ENCODE measurements around the gene ABCC11. TPM values are rescaled to one million over a fixed set of nuclear protein-coding genes. Genes with fewer than 3 reads are reported as not detected.
A peak's percentile ranks its signal among the peaks of the same experiment; 100 is the strongest.

The ABCC11 gene
- total RNA-seq, 1 experiment from 2014 or later: 0.44 TPM

GRCh38 chr16:48206594-48207242, 40.6 kb downstream of the ABCC11 start:
- intact Hi-C loops (cut with micrococcal nuclease): no loop called here
- Mint-ChIP-seq H3K9me3 (ENCODE audit: unreplicated experiment) (no peaks in the 10 kb centered on the region), H3K4me1 (ENCODE audit: insufficient read depth, unreplicated experiment) (peaks cover 27% of the 10 kb centered on the region), H3K36me3 (ENCODE audit: insufficient read depth, unreplicated experiment) (no peaks in the 10 kb centered on the region), H3K27me3 (ENCODE audit: insufficient read depth, unreplicated experiment) (no peaks in the 10 kb centered on the region), H3K27ac (ENCODE audit: low read depth, unreplicated experiment) (no peak overlapping the region), H3K4me3 (ENCODE audit: unreplicated experiment) (no peak overlapping the region)
- POLR2A ChIA-PET: no interaction called here
- no TSS peak for BruUV-seq (replicated peaks)
- TF ChIP-seq, protein P1, sequence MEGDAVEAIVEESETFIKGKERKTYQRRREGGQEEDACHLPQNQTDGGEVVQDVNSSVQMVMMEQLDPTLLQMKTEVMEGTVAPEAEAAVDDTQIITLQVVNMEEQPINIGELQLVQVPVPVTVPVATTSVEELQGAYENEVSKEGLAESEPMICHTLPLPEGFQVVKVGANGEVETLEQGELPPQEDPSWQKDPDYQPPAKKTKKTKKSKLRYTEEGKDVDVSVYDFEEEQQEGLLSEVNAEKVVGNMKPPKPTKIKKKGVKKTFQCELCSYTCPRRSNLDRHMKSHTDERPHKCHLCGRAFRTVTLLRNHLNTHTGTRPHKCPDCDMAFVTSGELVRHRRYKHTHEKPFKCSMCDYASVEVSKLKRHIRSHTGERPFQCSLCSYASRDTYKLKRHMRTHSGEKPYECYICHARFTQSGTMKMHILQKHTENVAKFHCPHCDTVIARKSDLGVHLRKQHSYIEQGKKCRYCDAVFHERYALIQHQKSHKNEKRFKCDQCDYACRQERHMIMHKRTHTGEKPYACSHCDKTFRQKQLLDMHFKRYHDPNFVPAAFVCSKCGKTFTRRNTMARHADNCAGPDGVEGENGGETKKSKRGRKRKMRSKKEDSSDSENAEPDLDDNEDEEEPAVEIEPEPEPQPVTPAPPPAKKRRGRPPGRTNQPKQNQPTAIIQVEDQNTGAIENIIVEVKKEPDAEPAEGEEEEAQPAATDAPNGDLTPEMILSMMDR (IDR thresholded peaks at IDR 0.05; ENCODE audit: unreplicated experiment): no peak
- CTCF ChIA-PET: interaction anchor here (0.6 to 1.1 kb wide), 5 partner anchors 13 to 1313 kb away, joined by 3 to 4 read pairs (median 3); no protein-coding TSS in a partner anchor
- peak; percentile 24 for DNase-seq (ENCODE audit: unreplicated experiment)

DNA sequence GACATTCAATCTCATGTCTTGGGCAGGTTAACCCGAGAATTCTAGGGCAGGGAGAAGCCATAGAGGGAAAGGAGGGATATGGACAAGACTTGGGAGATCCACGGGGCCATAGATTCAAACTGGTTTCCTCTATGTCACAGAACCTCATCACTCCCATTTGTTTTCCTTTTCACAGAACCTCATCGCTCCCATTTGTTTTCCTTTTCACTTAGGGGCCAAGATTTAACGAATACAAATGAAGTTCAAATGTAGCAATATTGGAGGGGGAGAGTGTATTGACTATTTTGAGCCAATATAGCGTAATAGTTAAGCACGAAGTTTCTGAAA, 42.6 kb downstream of the ABCC11 start:
- BruUV-seq (replicated peaks): no TSS peak
- CTCF ChIA-PET: interaction anchor here (0.6 kb wide), 1 partner anchor 10 kb away, joined by 4 read pairs; no protein-coding TSS in a partner anchor
- DNase-seq (ENCODE audit: unreplicated experiment): no peak
- POLR2A ChIA-PET: no interaction called here
- intact Hi-C loops (cut with micrococcal nuclease): no loop called here
- TF ChIP-seq, protein P1 (IDR thresholded peaks at IDR 0.05; ENCODE audit: unreplicated experiment): no peak
- H3K27me3 Mint-ChIP-seq (ENCODE audit: insufficient read depth, unreplicated experiment): no peaks in the 10 kb centered on the region
- peaks cover 15% of the 10 kb centered on the region for H3K4me1 Mint-ChIP-seq (ENCODE audit: insufficient read depth, unreplicated experiment)
- H3K36me3 Mint-ChIP-seq (ENCODE audit: insufficient read depth, unreplicated experiment): no peaks in the 10 kb centered on the region
- no peak overlapping the region for H3K4me3 Mint-ChIP-seq (ENCODE audit: unreplicated experiment)
- H3K9me3 Mint-ChIP-seq (ENCODE audit: unreplicated experiment): no peaks in the 10 kb centered on the region
- no peak overlapping the region for H3K27ac Mint-ChIP-seq (ENCODE audit: low read depth, unreplicated experiment)

- Mint-ChIP-seq H3K4me3 (ENCODE audit: unreplicated experiment) (no peak overlapping the region), H3K4me1 (ENCODE audit: insufficient read depth, unreplicated experiment) (peaks cover 15% of the 10 kb centered on the region), H3K27me3 (ENCODE audit: insufficient read depth, unreplicated experiment) (no peaks in the 10 kb centered on the region), H3K36me3 (ENCODE audit: insufficient read depth, unreplicated experiment) (no peaks in the 10 kb centered on the region), H3K9me3 (ENCODE audit: unreplicated experiment) (no peaks in the 10 kb centered on the region), H3K27ac (ENCODE audit: low read depth, unreplicated experiment) (no peak overlapping the region)
- intact Hi-C loops (cut with micrococcal nuclease): no loop called here
- TF ChIP-seq, protein P1 (IDR thresholded peaks at IDR 0.05; ENCODE audit: unreplicated experiment): no peak
- BruUV-seq (replicated peaks): no TSS peak
- POLR2A ChIA-PET: no interaction called here
- CTCF ChIA-PET: no interaction called here
- no peak for DNase-seq (ENCODE audit: unreplicated experiment)
These were observed 43.1 kb downstream of the ABCC11 start for GRCh38 chr16:48203974-48204824.

DNA sequence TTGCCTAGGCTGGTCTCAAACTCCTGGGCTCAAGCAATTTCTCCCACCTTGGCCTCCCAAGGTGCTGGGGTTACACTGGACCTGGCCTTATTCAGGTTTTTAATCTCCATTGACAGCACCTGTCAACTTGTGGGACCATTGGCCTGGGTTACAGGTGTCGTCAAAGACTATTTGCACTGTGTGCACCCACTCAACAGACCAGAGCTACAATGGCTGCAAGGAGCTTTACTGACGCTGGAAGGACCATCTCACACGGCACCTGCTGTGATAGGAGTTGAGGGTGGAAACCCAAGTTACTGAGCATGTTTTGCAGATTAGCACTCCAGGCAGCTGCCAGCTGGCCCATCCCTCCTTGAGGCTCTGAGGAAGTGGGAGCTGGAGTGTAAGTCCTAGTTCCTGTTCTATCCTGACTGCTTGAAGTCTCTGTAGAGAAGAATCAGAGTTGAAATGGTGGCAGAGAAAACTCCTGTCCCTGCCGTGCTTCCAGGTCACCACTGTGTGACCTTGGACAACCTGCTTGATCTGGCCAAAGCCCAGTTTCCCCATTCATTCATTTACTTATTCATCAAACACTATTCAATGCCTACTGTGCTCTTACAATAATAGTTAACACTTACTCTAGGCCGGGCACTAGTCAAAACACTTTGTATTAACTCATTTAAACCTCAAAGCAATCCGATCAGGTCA, 45.7 kb downstream of the ABCC11 start:
- Mint-ChIP-seq H3K4me3 (ENCODE audit: unreplicated experiment) (no peak overlapping the region), H3K4me1 (ENCODE audit: insufficient read depth, unreplicated experiment) (peaks cover 10% of the 10 kb centered on the region), H3K27me3 (ENCODE audit: insufficient read depth, unreplicated experiment) (no peaks in the 10 kb centered on the region), H3K27ac (ENCODE audit: low read depth, unreplicated experiment) (no peak overlapping the region), H3K36me3 (ENCODE audit: insufficient read depth, unreplicated experiment) (no peaks in the 10 kb centered on the region), H3K9me3 (ENCODE audit: unreplicated experiment) (no peaks in the 10 kb centered on the region)
- ChIA-PET POLR2A (interaction anchor here (1.2 kb wide), 1 partner anchor 10 kb away, joined by 5 read pairs; no protein-coding TSS in a partner anchor), CTCF (no interaction called here)
- no TSS peak for BruUV-seq (replicated peaks)
- intact Hi-C loops (cut with micrococcal nuclease): no loop called here
- no peak for DNase-seq (ENCODE audit: unreplicated experiment)
- TF ChIP-seq, protein P1 (IDR thresholded peaks at IDR 0.05; ENCODE audit: unreplicated experiment): no peak

Data from MCF 10A (cell line).